GM23338 (cell line): Measurements from ENCODE around the gene KRT74. TPM values are rescaled to one million over a fixed set of nuclear protein-coding genes. Genes with fewer than 3 reads are reported as not detected.
"Not testable (repeated sequence)": the region's sequence is repeated elsewhere in the genome, so short reads cannot be mapped to it uniquely, and the experiment has no call there.

Experiments
- ATAC-seq: fragments of 200-7000 bp; cut with Tn5 transposase; 3 replicates; pipeline ENCODE4 v1.9.1; 2020
- DNase-seq: peaks from one replicate; pipeline ENCODE4 v3.0.0-alpha.2; 2015; ENCODE audit warnings: low spot score
- H2AFZ ChIP-seq: fragments of 200-600 bp; sonication (generic); 2 replicates; pipeline ENCODE4 v1.8.0; 2016; ENCODE audit warnings: antibody characterized with exemption, mild to moderate bottlenecking, moderate library complexity
- H3F3A ChIP-seq: fragments of 200-600 bp; sonication (generic); replicated peaks from 2 replicates; pipeline ENCODE4 v1.8.0; 2017; ENCODE audit warnings: antibody characterized with exemption, mixed run types, low read depth
- H3K27ac ChIP-seq: fragments of 200-600 bp; sonication (generic); 2 replicates; pipeline ENCODE4 v1.6.1; 2016; ENCODE audit warnings: low read depth
- H3K27me3 ChIP-seq: fragments of 200-600 bp; sonication (generic); 2 replicates; pipeline ENCODE4 v1.8.0; 2016; ENCODE audit warnings: mild to moderate bottlenecking, mixed run types, moderate library complexity; ENCODE audit not compliant: insufficient read depth
- H3K36me3 ChIP-seq: fragments of 200-600 bp; sonication (generic); 2 replicates; pipeline ENCODE4 v1.8.0; 2016; ENCODE audit warnings: mild to moderate bottlenecking; ENCODE audit not compliant: insufficient read depth
- H3K4me1 ChIP-seq: fragments of 200-600 bp; sonication (generic); 2 replicates; pipeline ENCODE4 v1.8.0; 2016; ENCODE audit warnings: mild to moderate bottlenecking, moderate library complexity; ENCODE audit not compliant: insufficient read depth
- H3K4me2 ChIP-seq: fragments of 200-600 bp; sonication (generic); 2 replicates; pipeline ENCODE4 v1.7.1; 2017; ENCODE audit warnings: mixed run types
- H3K4me3 ChIP-seq: fragments of 200-600 bp; sonication (generic); 2 replicates; pipeline ENCODE4 v1.6.1; 2016; ENCODE audit warnings: mixed run types
- H3K79me2 ChIP-seq: fragments of 200-600 bp; sonication (generic); replicated peaks from 2 replicates; pipeline ENCODE4 v1.8.0; 2017; ENCODE audit warnings: mild to moderate bottlenecking; ENCODE audit not compliant: insufficient read depth
- H3K9me2 ChIP-seq: fragments of 200-600 bp; sonication (generic); 2 replicates; pipeline ENCODE4 v1.8.0; 2017; ENCODE audit not compliant: insufficient read depth
- H4K20me1 ChIP-seq: fragments of 200-600 bp; sonication (generic); replicated peaks from 2 replicates; pipeline ENCODE4 v1.8.0; 2017; ENCODE audit warnings: mild to moderate bottlenecking; ENCODE audit not compliant: insufficient read depth
- H3K27ac Mint-ChIP-seq: 2 replicates; pipeline ENCODE4 v1.8.0; 2020; ENCODE audit warnings: inconsistent platforms, mild to moderate bottlenecking, moderate library complexity, mixed read lengths
- H3K27me3 Mint-ChIP-seq: 3 replicates; pipeline ENCODE4 v1.8.0; 2022; ENCODE audit warnings: low read depth, mild to moderate bottlenecking, moderate library complexity, mixed read lengths, inconsistent platforms; ENCODE audit not compliant: insufficient read depth, poor library complexity
- H3K36me3 Mint-ChIP-seq: 3 replicates; pipeline ENCODE4 v1.8.0; 2021; ENCODE audit warnings: low read depth, mild to moderate bottlenecking, inconsistent platforms, moderate library complexity, mixed read lengths
- H3K4me1 Mint-ChIP-seq: 3 replicates; pipeline ENCODE4 v1.8.0; 2020; ENCODE audit warnings: mild to moderate bottlenecking, inconsistent platforms, mixed read lengths
- H3K4me3 Mint-ChIP-seq: 3 replicates; pipeline ENCODE4 v1.8.0; 2021; ENCODE audit warnings: moderate library complexity, mild to moderate bottlenecking, inconsistent platforms, mixed read lengths
- H3K9me3 Mint-ChIP-seq: 3 replicates; pipeline ENCODE4 v1.8.0; 2020; ENCODE audit warnings: moderate library complexity, mild to moderate bottlenecking, inconsistent platforms, mixed read lengths
- EZH2phosphoT487 ChIP-seq: fragments of 200-600 bp; sonication (generic); IDR thresholded peaks from one replicate; pipeline ENCODE4 v1.8.1; 2018; ENCODE audit warnings: antibody characterized with exemption; ENCODE audit not compliant: unreplicated experiment
- JUNB ChIP-seq: IDR thresholded peaks from one replicate; pipeline ENCODE4 v1.6.1; 2016; ENCODE audit warnings: antibody characterized with exemption; ENCODE audit not compliant: unreplicated experiment
- NANOG ChIP-seq: IDR thresholded peaks from 2 replicates; pipeline ENCODE4 v1.6.1; 2016; ENCODE audit warnings: antibody characterized with exemption, borderline replicate concordance
- POLR2AphosphoS5 ChIP-seq: IDR thresholded peaks from 2 replicates; pipeline ENCODE4 v1.6.1; 2016; ENCODE audit warnings: antibody characterized with exemption, low read depth
- ZNF331 ChIP-seq: fragments of 250-450 bp; sonication (Bioruptor Pico); IDR thresholded peaks from 2 replicates; pipeline ENCODE4 v1.5.0; 2020; ENCODE audit warnings: low read depth, mild to moderate bottlenecking, moderate library complexity
- polyA plus RNA-seq: library from polyadenylated mRNA; unstranded; fragments of >200 nt; fragmentation: Nextera tagmentation; extraction: Ambion mirVana; gene quantifications from 2 replicates; pipeline ENCODE4 v1.2.1, GENCODE V29; 2016
- total RNA-seq: library from RNA; depleted of rRNA; stranded (reverse); fragments of >200 nt; shearing (Covaris generic); gene quantifications from 2 replicates; pipeline ENCODE4 v1.2.3, GENCODE V29; 2014
- TF ChIP-seq, protein P1 (sequence below): IDR thresholded peaks from 2 replicates; pipeline ENCODE4 v1.6.1; 2016; ENCODE audit warnings: antibody characterized with exemption
- TF ChIP-seq, protein P2 (sequence below): fragments of 250-450 bp; sonication (Bioruptor Pico); IDR thresholded peaks from 2 replicates; pipeline ENCODE4 v1.5.0; 2020; ENCODE audit warnings: mild to moderate bottlenecking, moderate library complexity
- TF ChIP-seq, protein P3 (sequence below): IDR thresholded peaks from one replicate; pipeline ENCODE4 v1.6.1; 2018; ENCODE audit warnings: antibody characterized with exemption; ENCODE audit not compliant: unreplicated experiment

KRT74 gene
- total and polyA plus RNA-seq, 2 experiments from 2014 or later: not detected

DNA sequence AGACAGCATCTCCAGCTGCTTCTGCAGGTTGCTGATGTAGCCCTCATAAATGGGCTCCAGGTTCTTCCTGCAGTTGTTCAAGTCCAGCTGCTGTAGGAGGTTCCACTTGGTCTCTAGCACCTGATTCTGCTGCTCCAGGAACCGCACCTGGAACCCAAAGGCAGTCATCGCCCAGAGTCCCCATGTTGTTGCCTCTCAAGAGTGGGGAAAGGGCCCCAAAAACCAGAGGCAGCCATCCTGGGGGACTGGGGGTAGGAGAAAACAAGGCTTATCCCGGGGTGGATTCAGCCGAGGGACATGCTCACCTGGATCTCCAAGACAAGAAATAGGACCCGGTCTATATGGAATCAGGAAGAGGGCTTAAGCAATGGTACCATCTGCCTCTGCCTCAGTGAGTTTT lies 25.3 kb upstream of the KRT74 start (continued):
- TF ChIP-seq, protein P1, sequence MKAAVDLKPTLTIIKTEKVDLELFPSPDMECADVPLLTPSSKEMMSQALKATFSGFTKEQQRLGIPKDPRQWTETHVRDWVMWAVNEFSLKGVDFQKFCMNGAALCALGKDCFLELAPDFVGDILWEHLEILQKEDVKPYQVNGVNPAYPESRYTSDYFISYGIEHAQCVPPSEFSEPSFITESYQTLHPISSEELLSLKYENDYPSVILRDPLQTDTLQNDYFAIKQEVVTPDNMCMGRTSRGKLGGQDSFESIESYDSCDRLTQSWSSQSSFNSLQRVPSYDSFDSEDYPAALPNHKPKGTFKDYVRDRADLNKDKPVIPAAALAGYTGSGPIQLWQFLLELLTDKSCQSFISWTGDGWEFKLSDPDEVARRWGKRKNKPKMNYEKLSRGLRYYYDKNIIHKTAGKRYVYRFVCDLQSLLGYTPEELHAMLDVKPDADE: no peak
- TF ChIP-seq NANOG: no peak
- TF ChIP-seq JUNB: no peak
- TF ChIP-seq ZNF331 (CRISPR knock-in tag): no peak
- no peak for TF ChIP-seq EZH2phosphoT487

DNA sequence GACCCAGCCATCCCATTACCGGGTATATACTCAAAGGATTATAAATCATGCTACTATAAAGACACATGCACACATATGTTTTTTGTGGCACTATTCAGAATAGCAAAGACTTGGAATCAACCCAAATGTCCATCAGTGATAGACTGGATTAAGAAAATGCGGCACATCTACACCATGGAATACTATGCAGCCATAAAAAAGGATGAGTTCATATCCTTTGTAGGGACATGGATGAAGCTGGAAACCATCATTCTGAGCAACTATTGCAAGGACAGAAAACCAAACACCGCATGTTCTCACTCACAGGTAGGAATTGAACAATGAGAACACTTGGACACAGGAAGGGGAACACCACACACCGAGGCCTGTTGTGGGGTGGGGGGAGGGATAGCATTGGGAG lies 20.6 kb upstream of the KRT74 start:
- not testable (repeated sequence) for H3K27me3 ChIP-seq, H3K4me2 ChIP-seq, H3K27ac Mint-ChIP-seq, DNase-seq, H3K4me3 ChIP-seq, H3K27me3 Mint-ChIP-seq, H3K4me3 Mint-ChIP-seq, H3K79me2 ChIP-seq, H3F3A ChIP-seq, H3K9me2 ChIP-seq, H2AFZ ChIP-seq, ATAC-seq, H3K36me3 ChIP-seq, H3K27ac ChIP-seq, H3K4me1 ChIP-seq, H4K20me1 ChIP-seq, H3K4me1 Mint-ChIP-seq
- Mint-ChIP-seq H3K36me3 (peaks cover 18% of the 10 kb centered on the region), H3K9me3 (peaks cover 35% of the 10 kb centered on the region)

DNA sequence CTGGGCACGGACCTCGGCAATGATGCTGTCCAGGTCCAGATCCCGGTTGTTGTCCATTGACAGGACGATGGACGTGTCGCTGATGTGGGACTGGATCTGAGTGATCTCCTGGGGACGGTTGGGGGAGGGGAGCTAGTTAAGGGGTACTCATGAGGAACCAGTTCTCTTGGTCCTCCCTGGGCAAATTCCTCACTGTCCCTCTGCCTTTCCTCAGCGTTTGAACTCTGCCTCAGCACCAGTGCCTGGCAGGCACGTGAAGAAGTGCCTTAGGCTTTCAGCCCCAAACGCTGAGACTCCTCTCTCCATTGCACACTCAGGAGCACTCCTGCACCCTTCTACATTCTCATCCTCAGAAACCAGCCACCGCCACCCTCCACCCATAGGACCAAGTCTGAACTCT lies 17.9 kb upstream of the KRT74 start:
- Histone ChIP-seq H3K27ac (no peak overlapping the region), H4K20me1 (no peaks in the 10 kb centered on the region), H3K27me3 (no peaks in the 10 kb centered on the region), H3K4me2 (no peak overlapping the region), H3K36me3 (no peaks in the 10 kb centered on the region), H3K4me3 (no peak overlapping the region), H3F3A (no peaks in the 10 kb centered on the region), H3K9me2 (no peaks in the 10 kb centered on the region), H3K79me2 (no peaks in the 10 kb centered on the region), H2AFZ (no peak overlapping the region), H3K4me1 (no peaks in the 10 kb centered on the region)
- no peak for ATAC-seq
- Mint-ChIP-seq H3K27ac (no peak overlapping the region), H3K27me3 (peaks cover 2% of the 10 kb centered on the region), H3K9me3 (peaks cover 35% of the 10 kb centered on the region), H3K4me1 (0 out of 3 replicates have a peak, but pooled peaks cover 4% of the 10 kb centered on the region), H3K36me3 (peaks cover 18% of the 10 kb centered on the region), H3K4me3 (no peak overlapping the region)
- no peak for DNase-seq
- TF ChIP-seq, protein P2, sequence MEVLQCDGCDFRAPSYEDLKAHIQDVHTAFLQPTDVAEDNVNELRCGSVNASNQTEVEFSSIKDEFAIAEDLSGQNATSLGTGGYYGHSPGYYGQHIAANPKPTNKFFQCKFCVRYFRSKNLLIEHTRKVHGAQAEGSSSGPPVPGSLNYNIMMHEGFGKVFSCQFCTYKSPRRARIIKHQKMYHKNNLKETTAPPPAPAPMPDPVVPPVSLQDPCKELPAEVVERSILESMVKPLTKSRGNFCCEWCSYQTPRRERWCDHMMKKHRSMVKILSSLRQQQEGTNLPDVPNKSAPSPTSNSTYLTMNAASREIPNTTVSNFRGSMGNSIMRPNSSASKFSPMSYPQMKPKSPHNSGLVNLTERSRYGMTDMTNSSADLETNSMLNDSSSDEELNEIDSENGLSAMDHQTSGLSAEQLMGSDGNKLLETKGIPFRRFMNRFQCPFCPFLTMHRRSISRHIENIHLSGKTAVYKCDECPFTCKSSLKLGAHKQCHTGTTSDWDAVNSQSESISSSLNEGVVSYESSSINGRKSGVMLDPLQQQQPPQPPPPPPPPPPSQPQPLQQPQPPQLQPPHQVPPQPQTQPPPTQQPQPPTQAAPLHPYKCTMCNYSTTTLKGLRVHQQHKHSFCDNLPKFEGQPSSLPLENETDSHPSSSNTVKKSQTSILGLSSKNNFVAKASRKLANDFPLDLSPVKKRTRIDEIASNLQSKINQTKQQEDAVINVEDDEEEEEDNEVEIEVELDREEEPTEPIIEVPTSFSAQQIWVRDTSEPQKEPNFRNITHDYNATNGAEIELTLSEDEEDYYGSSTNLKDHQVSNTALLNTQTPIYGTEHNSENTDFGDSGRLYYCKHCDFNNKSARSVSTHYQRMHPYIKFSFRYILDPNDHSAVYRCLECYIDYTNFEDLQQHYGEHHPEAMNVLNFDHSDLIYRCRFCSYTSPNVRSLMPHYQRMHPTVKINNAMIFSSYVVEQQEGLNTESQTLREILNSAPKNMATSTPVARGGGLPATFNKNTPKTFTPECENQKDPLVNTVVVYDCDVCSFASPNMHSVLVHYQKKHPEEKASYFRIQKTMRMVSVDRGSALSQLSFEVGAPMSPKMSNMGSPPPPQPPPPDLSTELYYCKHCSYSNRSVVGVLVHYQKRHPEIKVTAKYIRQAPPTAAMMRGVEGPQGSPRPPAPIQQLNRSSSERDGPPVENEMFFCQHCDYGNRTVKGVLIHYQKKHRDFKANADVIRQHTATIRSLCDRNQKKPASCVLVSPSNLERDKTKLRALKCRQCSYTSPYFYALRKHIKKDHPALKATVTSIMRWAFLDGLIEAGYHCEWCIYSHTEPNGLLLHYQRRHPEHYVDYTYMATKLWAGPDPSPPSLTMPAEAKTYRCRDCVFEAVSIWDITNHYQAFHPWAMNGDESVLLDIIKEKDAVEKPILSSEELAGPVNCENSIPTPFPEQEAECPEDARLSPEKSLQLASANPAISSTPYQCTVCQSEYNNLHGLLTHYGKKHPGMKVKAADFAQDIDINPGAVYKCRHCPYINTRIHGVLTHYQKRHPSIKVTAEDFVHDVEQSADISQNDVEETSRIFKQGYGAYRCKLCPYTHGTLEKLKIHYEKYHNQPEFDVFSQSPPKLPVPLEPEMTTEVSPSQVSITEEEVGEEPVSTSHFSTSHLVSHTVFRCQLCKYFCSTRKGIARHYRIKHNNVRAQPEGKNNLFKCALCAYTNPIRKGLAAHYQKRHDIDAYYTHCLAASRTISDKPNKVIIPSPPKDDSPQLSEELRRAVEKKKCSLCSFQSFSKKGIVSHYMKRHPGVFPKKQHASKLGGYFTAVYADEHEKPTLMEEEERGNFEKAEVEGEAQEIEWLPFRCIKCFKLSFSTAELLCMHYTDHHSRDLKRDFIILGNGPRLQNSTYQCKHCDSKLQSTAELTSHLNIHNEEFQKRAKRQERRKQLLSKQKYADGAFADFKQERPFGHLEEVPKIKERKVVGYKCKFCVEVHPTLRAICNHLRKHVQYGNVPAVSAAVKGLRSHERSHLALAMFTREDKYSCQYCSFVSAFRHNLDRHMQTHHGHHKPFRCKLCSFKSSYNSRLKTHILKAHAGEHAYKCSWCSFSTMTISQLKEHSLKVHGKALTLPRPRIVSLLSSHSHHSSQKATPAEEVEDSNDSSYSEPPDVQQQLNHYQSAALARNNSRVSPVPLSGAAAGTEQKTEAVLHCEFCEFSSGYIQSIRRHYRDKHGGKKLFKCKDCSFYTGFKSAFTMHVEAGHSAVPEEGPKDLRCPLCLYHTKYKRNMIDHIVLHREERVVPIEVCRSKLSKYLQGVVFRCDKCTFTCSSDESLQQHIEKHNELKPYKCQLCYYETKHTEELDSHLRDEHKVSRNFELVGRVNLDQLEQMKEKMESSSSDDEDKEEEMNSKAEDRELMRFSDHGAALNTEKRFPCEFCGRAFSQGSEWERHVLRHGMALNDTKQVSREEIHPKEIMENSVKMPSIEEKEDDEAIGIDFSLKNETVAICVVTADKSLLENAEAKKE (CRISPR knock-in tag): no peak
- TF ChIP-seq NANOG (no peak), POLR2AphosphoS5 (no peak)
- TF ChIP-seq, protein P3, sequence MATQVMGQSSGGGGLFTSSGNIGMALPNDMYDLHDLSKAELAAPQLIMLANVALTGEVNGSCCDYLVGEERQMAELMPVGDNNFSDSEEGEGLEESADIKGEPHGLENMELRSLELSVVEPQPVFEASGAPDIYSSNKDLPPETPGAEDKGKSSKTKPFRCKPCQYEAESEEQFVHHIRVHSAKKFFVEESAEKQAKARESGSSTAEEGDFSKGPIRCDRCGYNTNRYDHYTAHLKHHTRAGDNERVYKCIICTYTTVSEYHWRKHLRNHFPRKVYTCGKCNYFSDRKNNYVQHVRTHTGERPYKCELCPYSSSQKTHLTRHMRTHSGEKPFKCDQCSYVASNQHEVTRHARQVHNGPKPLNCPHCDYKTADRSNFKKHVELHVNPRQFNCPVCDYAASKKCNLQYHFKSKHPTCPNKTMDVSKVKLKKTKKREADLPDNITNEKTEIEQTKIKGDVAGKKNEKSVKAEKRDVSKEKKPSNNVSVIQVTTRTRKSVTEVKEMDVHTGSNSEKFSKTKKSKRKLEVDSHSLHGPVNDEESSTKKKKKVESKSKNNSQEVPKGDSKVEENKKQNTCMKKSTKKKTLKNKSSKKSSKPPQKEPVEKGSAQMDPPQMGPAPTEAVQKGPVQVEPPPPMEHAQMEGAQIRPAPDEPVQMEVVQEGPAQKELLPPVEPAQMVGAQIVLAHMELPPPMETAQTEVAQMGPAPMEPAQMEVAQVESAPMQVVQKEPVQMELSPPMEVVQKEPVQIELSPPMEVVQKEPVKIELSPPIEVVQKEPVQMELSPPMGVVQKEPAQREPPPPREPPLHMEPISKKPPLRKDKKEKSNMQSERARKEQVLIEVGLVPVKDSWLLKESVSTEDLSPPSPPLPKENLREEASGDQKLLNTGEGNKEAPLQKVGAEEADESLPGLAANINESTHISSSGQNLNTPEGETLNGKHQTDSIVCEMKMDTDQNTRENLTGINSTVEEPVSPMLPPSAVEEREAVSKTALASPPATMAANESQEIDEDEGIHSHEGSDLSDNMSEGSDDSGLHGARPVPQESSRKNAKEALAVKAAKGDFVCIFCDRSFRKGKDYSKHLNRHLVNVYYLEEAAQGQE: no peak
- TF ChIP-seq, protein P1: no peak
